Mucosa of stomach (tissue), 1 donor: ENCODE data around the gene MTCL3.

ENCODE experiments used
- H3K27me3 ChIP-seq: one replicate; pipeline ENCODE4 v1.7.0; 2013; ENCODE audit warnings: mild to moderate bottlenecking, low read length; ENCODE audit not compliant: control insufficient read depth, insufficient read depth
- H3K36me3 ChIP-seq: one replicate; pipeline ENCODE4 v1.7.0; 2013; ENCODE audit warnings: low read length; ENCODE audit not compliant: control insufficient read depth, insufficient read depth
- H3K4me1 ChIP-seq: one replicate; pipeline ENCODE4 v1.7.0; 2013; ENCODE audit warnings: mild to moderate bottlenecking, low read length; ENCODE audit not compliant: control insufficient read depth, insufficient read depth
- H3K4me3 ChIP-seq: one replicate; pipeline ENCODE4 v1.7.0; 2013; ENCODE audit warnings: low read length
- H3K9ac ChIP-seq: one replicate; pipeline ENCODE4 v1.7.0; 2013; ENCODE audit warnings: mild to moderate bottlenecking, low read length, moderate library complexity
- H3K9me3 ChIP-seq: one replicate; pipeline ENCODE4 v1.7.0; 2013; ENCODE audit warnings: mild to moderate bottlenecking, low read length, moderate library complexity; ENCODE audit not compliant: control insufficient read depth
- donor health status: Pancreatic carcinoma.

The MTCL3 gene

DNA sequence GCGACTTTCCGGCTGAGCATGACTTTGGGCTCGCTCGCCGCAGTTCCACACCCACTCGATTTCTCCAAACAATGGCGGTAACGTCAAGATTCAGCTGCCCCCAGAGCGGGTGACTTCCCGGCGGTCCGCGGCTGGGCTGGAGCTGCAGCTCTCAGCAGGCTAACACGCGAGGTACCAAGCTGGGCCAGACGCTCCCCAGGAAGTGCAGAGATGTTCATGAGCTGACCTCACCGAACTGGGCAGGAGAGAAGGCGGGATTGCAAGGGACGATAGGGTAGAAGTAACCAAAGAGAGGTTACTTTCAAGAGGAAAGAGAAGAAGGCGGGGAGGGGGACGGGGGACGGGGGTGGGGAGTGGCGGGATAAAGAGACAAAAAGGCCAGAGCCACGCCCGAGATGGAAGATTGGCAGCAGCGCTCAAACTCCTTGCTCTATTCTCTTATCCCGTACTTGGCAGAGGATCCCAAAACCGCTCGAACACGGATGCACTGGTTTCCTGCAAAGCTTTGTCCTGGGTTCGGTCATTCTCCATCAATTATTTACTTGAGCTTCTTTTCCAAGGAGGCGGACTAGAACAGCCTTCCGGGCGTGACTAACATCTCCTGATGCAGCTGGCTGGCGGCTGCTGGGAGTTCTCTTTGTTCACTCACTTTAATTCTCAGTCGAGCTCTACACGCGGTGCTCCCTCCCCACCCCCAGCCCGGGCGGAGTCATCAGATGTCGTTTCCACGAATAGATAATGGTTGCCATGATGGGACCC lies at the start of gene MTCL3:
Gene MTCL3, minus strand, starts transcription at position 626 of the 759 bp plus-strand sequence.
- H3K4me1 ChIP-seq: peaks cover 19% of the 10 kb centered on the region
- H3K4me3 ChIP-seq: no peak within 1 kb of the TSS
- H3K27me3 ChIP-seq: peaks cover 50% of the 10 kb centered on the region
- no peak within 1 kb of the TSS for H3K9ac ChIP-seq
- no peaks in the 10 kb centered on the region for H3K36me3 ChIP-seq
- no peaks in the 10 kb centered on the region for H3K9me3 ChIP-seq

DNA sequence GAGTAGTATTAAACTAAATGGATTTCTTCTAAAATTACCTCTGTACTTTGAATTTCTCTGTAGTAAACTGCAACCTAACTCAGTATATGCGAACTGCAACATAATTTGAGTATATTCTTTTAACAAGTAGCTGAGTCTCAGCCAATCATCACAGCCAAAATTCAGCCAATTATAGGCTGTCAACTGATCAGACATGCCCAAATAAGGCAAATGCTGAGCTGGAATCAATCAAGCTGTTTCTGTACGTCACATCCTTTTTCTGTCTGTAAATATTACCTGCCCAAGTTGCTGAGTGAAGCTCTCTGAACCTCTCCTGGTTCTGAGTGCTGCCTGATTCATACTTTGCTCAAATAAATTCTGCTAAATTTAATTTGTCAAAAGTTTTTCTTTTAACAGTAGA lies 48.3 kb upstream of the MTCL3 start:
- Histone ChIP-seq H3K9me3 (no peaks in the 10 kb centered on the region), H3K4me3 (no peak overlapping the region), H3K36me3 (no peaks in the 10 kb centered on the region), H3K27me3 (no peaks in the 10 kb centered on the region), H3K9ac (no peak overlapping the region), H3K4me1 (no peaks in the 10 kb centered on the region)

DNA sequence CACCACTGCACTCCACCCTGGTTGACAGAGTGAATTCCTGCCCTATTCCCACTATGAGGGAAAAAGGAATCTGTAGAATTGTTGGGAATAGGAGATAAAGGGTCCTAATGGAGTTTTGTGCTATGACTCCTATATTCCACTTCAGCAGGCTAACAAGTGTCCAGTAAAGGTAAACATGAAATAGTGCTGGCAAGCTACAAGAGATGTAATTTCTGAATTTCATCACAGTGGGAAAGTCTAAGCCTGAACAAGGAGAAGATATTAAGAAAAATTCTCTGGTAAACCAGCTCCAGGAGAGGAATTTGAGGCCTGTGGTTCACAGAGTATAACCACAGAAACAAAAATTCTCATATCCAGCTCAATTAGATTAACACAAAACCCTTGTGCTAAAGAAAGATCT lies 47.5 kb upstream of the MTCL3 start:
- H3K27me3 ChIP-seq: no peaks in the 10 kb centered on the region
- no peak overlapping the region for H3K4me3 ChIP-seq
- H3K4me1 ChIP-seq: no peaks in the 10 kb centered on the region
- no peaks in the 10 kb centered on the region for H3K36me3 ChIP-seq
- no peak overlapping the region for H3K9ac ChIP-seq
- no peaks in the 10 kb centered on the region for H3K9me3 ChIP-seq

DNA sequence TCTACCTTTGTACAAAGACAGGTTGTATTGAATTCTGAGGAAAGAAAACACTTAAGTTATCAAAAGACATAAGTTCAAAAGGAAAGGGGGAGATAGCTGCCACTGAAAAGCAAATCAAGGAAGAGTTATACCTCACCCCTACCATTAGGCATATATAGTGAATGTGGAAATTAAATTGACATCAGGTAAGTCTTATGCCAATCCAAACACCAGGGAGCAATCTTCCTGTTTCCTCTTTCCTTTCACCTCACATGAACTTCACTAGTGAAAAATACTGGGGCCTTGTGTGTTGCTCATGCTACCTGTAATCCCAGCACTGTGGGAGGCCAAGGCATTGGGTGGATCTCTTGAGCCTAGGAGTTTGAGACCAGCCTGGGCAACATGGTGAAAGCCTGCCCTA lies 47.0 kb upstream of the MTCL3 start:
- Histone ChIP-seq H3K9me3 (no peaks in the 10 kb centered on the region), H3K9ac (no peak overlapping the region), H3K36me3 (no peaks in the 10 kb centered on the region), H3K4me1 (no peaks in the 10 kb centered on the region), H3K27me3 (no peaks in the 10 kb centered on the region), H3K4me3 (no peak overlapping the region)

DNA sequence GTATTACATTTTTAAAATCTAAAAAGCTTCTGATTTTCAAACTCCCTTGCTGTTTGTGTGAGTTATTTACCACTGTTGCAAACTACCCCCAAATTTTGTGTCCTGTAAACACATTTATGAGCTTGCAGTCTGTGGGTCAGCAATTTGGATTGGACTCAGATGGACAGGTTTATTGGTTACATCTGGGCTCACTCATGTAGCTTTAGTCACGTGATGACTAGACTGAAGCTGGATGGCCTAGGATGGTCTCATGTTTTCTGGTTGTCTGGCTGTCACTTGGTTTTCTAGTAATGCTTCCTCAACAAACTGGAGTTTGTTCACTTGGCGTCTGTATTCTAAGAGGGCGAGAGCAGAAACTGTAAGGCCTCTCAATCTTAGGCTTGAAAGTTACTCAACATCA lies 45.6 kb upstream of the MTCL3 start:
- Histone ChIP-seq H3K36me3 (no peaks in the 10 kb centered on the region), H3K4me1 (no peaks in the 10 kb centered on the region), H3K9ac (no peak overlapping the region), H3K27me3 (no peaks in the 10 kb centered on the region), H3K9me3 (no peaks in the 10 kb centered on the region), H3K4me3 (no peak overlapping the region)

DNA sequence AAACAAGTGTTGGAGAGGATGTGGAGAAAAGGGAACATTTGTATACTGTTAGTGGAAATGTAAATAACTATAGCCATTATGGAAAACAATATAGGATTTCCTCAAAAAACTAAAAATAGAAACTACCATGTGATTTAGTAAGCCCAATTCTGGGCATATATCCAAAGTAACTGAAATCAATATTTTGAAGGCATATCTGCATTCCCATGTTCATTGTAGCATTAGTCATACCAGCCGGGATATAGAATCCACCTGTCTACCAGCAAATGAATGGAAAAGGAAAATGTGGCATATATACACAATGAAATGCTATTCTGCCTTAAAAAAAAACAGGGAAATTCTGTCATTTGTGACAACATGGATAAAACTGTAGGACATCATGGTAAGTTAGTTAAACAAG lies 42.5 kb upstream of the MTCL3 start:
- no peaks in the 10 kb centered on the region for H3K27me3 ChIP-seq
- H3K36me3 ChIP-seq: no peaks in the 10 kb centered on the region
- H3K9ac ChIP-seq: no peak overlapping the region
- no peaks in the 10 kb centered on the region for H3K9me3 ChIP-seq
- no peaks in the 10 kb centered on the region for H3K4me1 ChIP-seq
- no peak overlapping the region for H3K4me3 ChIP-seq

DNA sequence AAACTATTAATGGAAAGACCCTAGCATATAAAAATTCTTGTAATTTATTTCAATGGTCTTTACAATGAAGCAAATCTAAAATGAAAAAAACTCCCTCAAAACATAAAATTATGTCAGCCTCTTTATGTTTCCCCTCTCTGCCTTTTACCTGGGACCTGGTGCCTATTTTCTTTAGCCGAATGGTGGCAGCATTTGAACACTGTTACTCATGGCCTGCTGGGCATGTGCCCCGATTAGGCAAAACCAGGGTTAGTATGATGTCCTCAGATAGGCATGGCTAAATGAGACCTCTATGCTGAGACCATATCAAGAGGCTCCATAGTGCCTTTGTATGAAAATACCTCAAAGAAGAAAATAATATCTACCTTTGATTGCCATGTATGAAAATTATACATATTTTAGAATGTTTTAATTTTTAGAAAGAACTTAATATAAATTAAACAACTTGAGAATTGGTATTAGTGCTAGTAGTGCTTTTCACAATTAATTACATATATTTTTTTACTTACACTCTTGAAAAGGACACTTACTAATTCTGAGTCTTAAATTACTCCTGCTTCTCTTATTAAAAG lies 35.4 kb upstream of the MTCL3 start:
- Histone ChIP-seq H3K27me3 (no peaks in the 10 kb centered on the region), H3K9ac (no peak overlapping the region), H3K9me3 (no peaks in the 10 kb centered on the region), H3K4me1 (no peaks in the 10 kb centered on the region), H3K36me3 (no peaks in the 10 kb centered on the region), H3K4me3 (no peak overlapping the region)

DNA sequence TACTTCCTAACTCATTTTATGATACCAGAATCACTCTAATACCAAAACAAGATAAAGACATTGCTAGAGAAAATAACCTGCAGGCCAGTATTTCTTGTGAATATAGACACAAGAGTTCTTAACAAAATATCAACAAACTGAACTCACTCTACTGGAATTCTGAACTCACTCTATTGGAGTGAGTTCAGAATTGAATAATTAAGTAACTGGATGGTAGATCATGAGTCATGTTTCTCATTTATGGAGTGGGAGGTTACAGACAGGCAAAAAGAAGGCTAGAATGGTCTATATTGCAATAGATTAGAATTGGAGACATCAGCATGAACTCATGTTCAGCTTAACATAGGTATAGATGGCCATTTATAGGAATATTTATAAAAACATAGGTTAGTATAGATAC lies 31.3 kb upstream of the MTCL3 start:
- no peaks in the 10 kb centered on the region for H3K4me1 ChIP-seq
- H3K4me3 ChIP-seq: no peak overlapping the region
- H3K27me3 ChIP-seq: no peaks in the 10 kb centered on the region
- no peak overlapping the region for H3K9ac ChIP-seq
- no peaks in the 10 kb centered on the region for H3K36me3 ChIP-seq
- no peaks in the 10 kb centered on the region for H3K9me3 ChIP-seq

DNA sequence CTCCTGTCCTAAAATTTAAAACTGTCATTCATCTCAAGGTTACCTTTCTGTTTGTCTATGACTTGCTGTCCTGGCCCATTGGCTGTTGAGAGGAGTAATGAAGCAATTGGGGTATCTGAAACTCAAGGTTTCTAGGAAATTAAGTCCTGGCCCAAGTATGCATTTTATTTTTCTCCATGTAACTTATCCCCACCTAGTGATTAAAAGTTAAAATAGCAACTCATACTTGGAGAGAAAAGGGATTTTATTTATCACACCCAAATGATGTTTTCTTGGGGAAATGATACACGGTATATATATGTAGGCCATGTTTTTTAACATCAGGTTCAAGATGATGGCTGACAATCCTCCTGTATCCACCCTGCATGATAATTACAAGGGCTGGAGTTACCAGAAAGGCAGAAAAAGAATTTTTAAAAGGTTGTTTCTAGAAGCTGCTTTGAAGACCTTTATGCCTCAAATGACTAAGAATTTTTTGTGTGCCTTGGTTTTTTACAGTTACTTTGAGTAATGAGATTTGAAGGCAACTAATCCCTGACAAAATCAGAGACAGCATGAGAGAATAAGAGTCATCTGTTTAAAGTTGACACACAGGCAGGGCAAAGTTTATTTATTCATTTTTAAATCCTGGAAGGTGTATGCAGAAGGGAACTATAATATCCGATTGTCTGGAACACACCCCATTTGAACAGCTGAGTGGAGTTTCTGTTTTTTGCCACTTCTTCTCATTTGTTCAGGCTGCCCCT lies 28.9 kb upstream of the MTCL3 start:
- Histone ChIP-seq H3K36me3 (no peaks in the 10 kb centered on the region), H3K9me3 (no peaks in the 10 kb centered on the region), H3K4me1 (no peaks in the 10 kb centered on the region), H3K4me3 (no peak overlapping the region), H3K9ac (no peak overlapping the region), H3K27me3 (no peaks in the 10 kb centered on the region)

DNA sequence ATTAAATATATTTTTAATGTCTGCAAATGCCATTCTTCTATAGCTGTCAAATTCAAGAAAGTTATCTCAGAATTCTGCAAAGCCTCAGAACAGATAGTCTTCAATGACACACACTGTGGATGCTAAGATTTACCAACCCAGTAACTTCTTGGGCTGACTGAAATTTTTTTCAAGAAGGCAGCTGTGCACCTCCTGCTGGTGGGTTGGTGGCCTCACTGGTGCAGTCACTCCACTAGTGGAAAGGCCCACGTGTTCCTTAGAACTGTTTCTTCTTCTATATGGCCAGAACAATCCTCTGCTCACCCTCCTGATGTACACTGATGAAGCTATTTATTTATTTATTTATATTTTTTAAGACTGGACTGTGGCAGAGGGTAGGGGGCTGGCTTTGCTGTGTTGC lies 28.1 kb upstream of the MTCL3 start:
- H3K27me3 ChIP-seq: no peaks in the 10 kb centered on the region

DNA sequence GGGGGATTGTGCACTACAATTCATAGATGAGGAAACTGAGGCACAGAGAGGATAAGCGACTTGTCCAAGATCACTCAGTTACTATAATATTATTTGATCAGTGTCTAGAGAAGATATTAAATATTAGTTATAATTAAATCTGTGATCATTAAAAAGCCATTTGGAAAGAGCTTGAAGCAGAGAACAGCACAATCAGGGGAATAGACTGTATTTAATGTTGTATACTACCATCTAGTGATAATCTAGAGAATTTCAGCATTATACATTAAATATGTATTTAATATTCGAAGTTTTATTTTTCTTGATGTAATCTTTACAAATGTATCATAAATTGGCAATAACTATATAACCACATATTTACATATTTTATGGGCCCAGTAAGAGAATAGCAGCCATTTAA lies 20.1 kb upstream of the MTCL3 start:
- Histone ChIP-seq H3K27me3 (no peaks in the 10 kb centered on the region), H3K9me3 (no peaks in the 10 kb centered on the region), H3K9ac (no peak overlapping the region), H3K4me3 (no peak overlapping the region), H3K36me3 (no peaks in the 10 kb centered on the region), H3K4me1 (no peaks in the 10 kb centered on the region)

More for the DNA sequence above, 28.1 kb upstream of the MTCL3 start:
- Histone ChIP-seq H3K36me3 (no peaks in the 10 kb centered on the region), H3K9me3 (no peaks in the 10 kb centered on the region), H3K4me1 (no peaks in the 10 kb centered on the region), H3K9ac (no peak overlapping the region), H3K4me3 (no peak overlapping the region)

DNA sequence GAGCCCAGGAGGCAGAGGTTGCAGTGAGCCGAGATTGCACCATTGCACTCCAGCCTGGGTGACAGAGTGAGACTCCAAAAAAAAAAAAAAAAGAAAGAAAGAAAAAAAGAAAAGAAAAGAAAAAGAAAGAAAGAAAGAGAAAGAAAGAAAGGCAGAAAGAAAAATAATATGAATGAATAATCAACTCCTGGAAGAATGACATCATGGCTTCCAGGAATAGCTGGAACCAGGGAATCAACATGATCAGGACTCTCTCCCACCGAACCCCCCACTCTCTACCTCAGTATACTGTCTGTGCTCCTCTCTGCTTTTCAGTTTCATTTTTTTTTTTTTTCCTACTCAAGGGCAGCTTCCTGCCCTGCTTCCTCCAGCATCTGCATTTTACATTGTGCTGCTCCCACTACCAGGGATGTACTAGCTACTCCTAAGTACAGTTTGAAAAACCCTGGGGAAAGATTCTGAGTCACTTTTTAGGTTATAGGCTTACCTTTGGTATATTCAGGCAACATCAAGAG lies 19.7 kb upstream of the MTCL3 start:
- no peaks in the 10 kb centered on the region for H3K27me3 ChIP-seq
- H3K36me3 ChIP-seq: no peaks in the 10 kb centered on the region
- no peaks in the 10 kb centered on the region for H3K9me3 ChIP-seq

More for the DNA sequence above, 19.7 kb upstream of the MTCL3 start:
- Histone ChIP-seq H3K4me1 (no peaks in the 10 kb centered on the region), H3K9ac (no peak overlapping the region), H3K4me3 (no peak overlapping the region)
